SHP77 treated with DMSO at 0.1 percent for 48 hours (cell line): ENCODE data around the gene EGFR.

Experiments used
- DNase-seq: peaks from one replicate; lab custom pipeline; 2025; lab: John Stamatoyannopoulos, UW

EGFR gene

DNA sequence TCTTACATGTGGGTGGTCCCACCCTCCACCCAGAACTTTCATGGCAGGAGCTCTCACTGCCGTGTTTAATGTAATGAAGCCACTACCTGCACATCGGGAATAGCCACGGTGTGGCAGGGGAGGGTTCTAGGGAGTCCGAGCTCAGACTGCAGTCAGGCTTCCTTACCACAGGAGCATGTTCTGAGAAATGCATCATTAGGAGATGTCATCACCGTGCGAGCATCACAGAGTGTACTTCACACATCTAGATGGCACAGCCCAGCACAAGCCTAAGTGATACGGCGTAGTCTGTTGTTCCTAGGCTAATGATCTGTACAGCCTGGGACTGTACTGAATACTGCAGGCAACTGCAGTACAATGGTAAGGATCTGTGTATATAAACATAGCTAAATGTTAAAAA is 193.4 kb downstream of the EGFR start:
- DNase-seq = no peak

- no peak for DNase-seq
Observed at GRCh38 chr7:55212838-55213237, 194.0 kb downstream of the EGFR start.

DNA sequence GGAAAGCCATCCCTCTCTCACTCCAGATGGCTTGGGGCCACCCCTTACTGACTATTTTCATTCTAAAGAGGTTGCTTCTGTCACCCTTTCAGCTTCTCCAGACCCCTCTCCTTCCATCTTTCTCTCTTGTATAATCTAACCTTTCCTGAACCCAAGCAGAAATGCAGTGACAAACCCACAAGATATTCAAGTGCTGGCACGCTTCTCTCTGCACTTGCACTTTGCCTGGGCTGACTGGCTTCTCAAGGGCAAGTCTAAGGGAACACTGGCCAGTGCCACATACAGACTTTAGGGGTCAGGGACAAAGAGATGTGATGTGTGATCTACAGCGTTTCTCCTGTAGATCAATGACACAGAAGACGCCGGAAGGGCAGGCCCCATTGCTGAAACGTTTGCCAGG is 195.9 kb downstream of the EGFR start:
- no peak for DNase-seq

GRCh38 chr7:55223023-55223422 is 204.2 kb downstream of the EGFR start:
- DNase-seq = no peak

GRCh38 chr7:55224111-55224510 is 205.3 kb downstream of the EGFR start:
- DNase-seq = no peak

DNA sequence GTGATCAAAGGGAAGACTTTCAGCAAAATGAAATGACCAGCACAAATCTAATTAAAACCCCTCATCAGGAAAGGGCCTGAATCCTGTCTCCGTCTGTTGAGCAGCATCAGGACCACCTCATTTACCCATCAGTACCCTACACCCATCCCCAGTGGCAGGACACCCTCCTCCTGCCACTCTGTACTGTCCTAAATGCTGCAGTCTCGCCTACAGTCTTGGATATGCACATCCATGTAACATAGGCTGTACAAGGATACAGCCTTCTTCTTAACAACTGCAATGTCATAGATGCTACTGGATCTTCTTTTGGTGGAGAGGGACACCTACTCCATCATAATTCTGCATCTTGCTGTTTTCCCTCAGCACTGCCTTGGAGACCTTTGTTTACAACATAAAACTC is 206.0 kb downstream of the EGFR start:
- DNase-seq = no peak

DNA sequence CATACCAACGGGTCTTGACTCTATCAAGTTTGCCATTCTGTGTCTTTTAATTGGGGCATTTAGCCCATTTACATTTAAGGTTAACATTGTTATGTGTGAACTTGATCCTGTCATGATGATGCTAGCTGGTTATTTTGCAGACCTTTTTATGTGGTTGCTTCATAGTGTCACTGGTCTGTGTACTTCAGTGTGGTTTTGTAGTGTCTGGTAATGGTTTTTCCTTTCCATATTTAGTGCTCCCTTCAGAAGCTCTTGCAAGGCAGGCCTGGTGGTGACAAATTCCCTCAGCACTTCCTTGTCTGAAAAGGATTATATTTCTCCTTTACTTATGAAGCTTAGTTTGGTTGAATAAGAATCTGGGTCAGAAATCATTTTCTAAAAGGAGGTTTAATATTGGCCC is 211.2 kb downstream of the EGFR start:
- DNase-seq = no peak

DNA sequence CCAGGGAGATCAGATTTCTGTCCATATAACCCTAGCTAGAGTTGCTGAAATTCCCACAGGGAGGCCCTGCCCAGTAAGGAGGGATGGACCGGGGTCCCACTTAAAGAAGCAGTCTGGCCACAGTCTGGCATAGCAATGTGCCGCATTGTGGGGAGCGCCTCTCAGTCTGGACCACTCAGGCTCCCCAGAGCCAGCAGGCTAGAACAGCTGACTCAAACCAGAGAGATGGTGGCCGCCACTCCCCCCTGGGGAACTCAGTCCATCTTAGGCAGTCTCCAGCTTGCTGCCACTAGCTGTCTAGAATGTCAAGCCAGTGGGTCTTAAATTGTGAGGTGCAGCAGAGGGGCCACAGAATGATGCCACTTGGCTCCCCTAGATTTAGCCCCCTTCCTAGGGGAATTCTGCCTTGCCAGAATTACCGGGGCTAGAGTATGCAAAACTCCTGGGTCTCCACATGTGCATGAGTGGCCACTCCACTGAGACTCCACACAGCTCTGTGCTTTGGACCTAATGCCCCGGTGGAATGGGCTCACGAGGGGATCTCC is 213.0 kb downstream of the EGFR start:
- DNase-seq = no peak

GRCh38 chr7:55233001-55233400 is 214.2 kb downstream of the EGFR start:
- no peak for DNase-seq

DNA sequence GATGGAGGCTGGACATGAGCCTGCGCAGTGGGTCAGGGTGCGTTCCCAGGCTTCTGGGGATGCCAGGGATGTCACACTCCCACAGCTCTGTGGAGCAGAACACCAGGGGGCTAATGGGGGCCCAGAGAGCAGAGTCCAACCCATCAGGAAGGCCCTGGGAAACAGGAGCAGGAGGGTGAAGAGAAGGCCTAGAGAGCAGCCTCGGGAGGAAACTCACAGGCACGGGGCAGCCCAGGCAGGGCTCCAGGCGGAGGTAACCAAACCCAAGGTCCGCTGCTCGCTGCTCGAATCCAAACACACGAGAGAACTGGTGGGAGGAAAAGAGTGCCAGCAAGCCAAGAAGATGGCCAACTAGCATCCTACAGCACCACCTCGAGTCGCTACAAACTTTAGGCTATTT is 215.6 kb downstream of the EGFR start:
- DNase-seq = no peak

DNA sequence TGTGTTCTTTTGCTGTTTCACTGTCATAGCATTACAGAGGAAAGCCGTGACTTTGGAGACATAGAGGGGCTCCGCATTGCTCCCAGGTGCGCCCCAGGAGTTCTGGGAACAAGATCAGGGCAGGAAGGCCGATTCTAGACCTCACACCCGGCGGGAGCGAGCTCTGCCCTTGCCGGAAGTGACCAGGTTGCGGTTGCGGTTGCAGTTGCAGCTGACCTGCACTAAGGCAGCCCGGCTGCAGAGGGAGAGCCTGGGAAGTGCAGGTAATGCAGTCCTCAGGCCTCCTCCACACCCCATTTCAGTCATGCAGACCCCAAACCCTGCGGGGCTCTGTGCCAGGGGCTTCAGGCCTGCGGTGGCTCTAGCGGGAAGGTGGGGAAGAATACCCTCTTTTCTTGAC is 216.3 kb downstream of the EGFR start:
- DNase-seq = no peak

GRCh38 chr7:55235801-55236200 is 217.0 kb downstream of the EGFR start:
- no peak for DNase-seq

DNA sequence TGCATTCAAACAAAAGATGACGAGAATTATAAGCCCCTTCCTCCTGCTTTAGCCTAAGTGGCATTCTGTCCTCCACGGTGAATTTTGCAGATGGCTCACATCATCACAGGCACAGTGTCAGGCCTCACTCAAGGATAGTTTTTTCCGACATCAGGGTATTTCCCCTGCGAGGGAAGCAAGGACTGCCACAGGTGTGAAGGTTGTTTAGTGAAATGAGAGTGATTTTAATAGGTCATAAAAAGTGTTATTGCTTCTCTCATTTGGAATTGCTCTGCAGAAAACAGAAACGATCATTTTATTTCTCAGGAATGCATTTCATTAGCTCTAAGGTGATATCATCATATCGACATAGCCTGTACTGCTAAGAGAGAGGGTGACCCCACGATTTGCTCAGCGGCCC is 217.7 kb downstream of the EGFR start:
- DNase-seq = no peak

- no peak for DNase-seq
Observed at GRCh38 chr7:55237156-55237893, 218.5 kb downstream of the EGFR start.

DNA sequence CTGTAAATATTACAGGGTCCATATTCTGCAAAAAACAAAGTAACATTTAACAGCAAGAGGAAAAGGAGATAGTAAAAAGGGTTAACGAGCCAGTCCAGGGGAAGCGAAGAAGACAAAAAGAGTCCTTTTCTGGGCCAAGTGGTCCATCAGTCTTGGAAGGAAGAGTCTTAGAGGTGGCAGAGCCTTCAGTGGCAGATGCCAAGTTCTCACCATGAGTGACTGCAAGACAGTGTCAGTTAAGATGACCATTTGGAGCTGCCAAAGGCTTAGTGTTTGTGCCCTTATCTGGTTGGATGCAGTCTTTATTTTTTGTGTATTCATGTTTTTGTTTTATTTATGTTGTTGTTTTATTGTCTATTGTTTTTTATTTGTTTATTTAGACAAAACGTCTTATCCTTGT is 220.6 kb downstream of the EGFR start:
- DNase-seq = no peak

GRCh38 chr7:55240418-55241142 is 221.8 kb downstream of the EGFR start:
- no peak for DNase-seq

DNA sequence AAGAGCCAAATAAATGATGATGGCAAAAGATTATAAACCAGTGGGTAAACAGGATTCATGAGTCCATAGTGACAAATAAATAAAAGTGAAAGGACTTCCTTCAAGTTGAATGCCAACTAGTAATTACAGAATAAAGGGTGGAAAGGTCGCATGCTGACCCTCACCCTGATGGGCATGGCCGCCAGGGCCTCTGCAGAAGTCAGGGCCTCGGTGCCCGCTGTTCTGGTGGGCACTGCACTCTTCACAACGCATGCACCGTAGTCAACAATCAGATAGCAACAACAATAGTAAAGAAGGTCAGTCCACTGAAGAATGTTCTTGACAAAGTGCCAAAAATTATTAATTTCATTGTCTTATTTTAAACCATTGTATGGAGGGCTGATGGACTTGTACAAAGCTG is 223.1 kb downstream of the EGFR start:
- DNase-seq = no peak

DNA sequence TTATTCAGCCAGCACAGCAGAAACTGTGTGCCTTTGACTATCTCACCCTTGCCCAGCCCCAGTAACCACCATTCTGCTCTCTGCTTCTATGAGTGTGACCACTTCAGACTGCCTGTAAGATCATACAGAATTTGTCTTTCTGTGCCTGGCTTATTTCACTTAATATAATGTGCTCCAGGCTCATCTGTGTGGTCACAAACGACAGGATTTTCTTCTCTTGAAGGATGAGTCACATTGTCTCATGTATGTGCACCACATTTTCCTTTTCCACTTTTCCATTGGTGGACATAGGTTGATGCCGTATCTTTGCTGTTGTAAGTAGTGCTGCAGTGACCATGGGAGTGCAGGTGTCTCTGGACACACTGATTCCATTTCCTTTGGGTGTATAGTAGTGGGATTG is 223.8 kb downstream of the EGFR start:
- no peak for DNase-seq

- no peak for DNase-seq
Observed at GRCh38 chr7:55244006-55244745, 225.4 kb downstream of the EGFR start.

DNA sequence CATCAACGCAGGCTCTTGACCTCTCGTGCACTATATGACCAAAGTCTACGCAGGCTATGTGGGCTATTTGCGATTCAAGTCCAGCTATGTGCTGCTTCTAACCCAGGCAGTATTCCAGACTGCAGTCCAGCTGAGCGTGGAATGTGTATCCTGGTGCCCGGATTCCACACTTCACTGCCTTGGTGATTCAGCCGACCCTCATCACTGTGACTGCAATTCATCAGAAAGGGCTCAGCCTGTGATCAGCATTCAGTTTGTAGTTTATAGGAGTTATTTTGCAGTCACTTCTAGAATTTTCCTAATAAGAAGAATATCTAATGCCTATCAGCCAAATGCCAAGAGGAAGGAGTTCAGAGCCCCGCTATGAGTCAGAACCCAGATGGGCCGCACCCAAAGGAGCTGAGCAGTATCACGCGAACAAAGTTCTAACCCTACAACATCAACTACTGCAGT is 226.5 kb downstream of the EGFR start:
- DNase-seq = no peak

- no peak for DNase-seq
Observed at GRCh38 chr7:55246171-55246570, 227.4 kb downstream of the EGFR start.

- DNase-seq = no peak
Observed at GRCh38 chr7:55247428-55247827, 228.6 kb downstream of the EGFR start.

DNA sequence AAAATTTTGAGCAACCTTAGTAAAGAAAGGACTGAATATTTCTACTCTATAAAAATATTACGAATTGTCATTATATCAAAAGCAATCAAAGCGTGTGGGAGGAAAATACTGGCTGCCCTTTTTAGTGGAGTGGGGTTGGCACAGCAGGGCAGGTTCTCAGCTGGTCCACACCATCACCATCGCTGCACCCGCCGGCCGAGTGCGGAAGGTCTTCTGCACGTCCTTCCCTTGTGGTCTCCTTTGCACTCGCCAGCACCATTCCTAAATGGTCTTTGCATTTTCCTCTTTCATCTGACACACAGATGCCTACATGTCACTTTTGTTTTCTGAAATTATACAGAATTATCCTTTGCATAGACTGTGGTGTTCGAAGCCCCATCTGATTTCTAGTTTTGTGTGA is 229.7 kb downstream of the EGFR start:
- DNase-seq = no peak
